Measurements from ENCODE around the gene AKAP13. TPM values are rescaled to one million over a fixed set of nuclear protein-coding genes. Genes with fewer than 3 reads are reported as not detected.

AKAP13 gene
- total RNA-seq, 1 experiment from 2014 or later = 47.3 TPM

- H3K27ac Mint-ChIP-seq = no peak overlapping the region
- Histone ChIP-seq H2AFZ (ENCODE audit: low read length) (no peak overlapping the region), H3K23me2 (ENCODE audit: insufficient read length, low read depth, low read length, poor library complexity, severe bottlenecking) (no peaks in the 10 kb centered on the region), H2BK15ac (ENCODE audit: low read depth, low read length) (no peak overlapping the region), H3K4me1 (ENCODE audit: insufficient read depth, low read length) (no peaks in the 10 kb centered on the region; the same call in 1 of the 2 replicates), H3K4me2 (ENCODE audit: insufficient read depth, insufficient read length, low read length) (no peak overlapping the region), H3K27me3 (ENCODE audit: insufficient read depth, low read length) (no peaks in the 10 kb centered on the region), H4K8ac (replicated peaks; ENCODE audit: insufficient read length, low read depth, low read length) (no peak overlapping the region), H2BK20ac (ENCODE audit: low read depth, low read length, poor library complexity, severe bottlenecking) (no peak overlapping the region), H3T11ph (ENCODE audit: low read length) (no peak overlapping the region), H3K14ac (ENCODE audit: insufficient read depth, low read length) (no peak overlapping the region), H4K20me1 (ENCODE audit: control insufficient read depth, insufficient read depth, insufficient read length) (no peaks in the 10 kb centered on the region), H3K79me1 (ENCODE audit: insufficient read depth, low read depth, low read length, poor library complexity, severe bottlenecking) (peaks cover 19% of the 10 kb centered on the region), H3K9ac (ENCODE audit: extremely low read depth, insufficient read length, low read length) (no peak overlapping the region), H3K27ac (ENCODE audit: insufficient read length, low read depth, low read length) (no peak overlapping the region), H3K23ac (ENCODE audit: insufficient read length, low read depth, low read length) (no peak overlapping the region), H3K18ac (ENCODE audit: insufficient read length, low read depth, low read length) (no peak overlapping the region), H2BK5ac (ENCODE audit: insufficient read length, low read length) (no peak overlapping the region), H3K56ac (ENCODE audit: insufficient read length, low read depth, low read length) (no peak overlapping the region), H3K4ac (ENCODE audit: low read depth, low read length) (no peak overlapping the region), H3K9me3 (ENCODE audit: control insufficient read depth, low read depth, low read length) (no peaks in the 10 kb centered on the region), H3K79me2 (ENCODE audit: insufficient read depth, low read length) (peaks cover 7% of the 10 kb centered on the region; the same call in 1 of the 2 replicates), H4K91ac (ENCODE audit: insufficient read length, low read depth, low read length) (no peak overlapping the region), H2BK120ac (ENCODE audit: low read depth, low read length, poor library complexity, severe bottlenecking) (no peak overlapping the region), H2BK12ac (ENCODE audit: insufficient read length, low read depth, low read length) (no peak overlapping the region), H2AK5ac (ENCODE audit: insufficient read length, low read length) (no peak overlapping the region), H4K5ac (ENCODE audit: insufficient read length, low read depth, low read length) (no peak overlapping the region)
- peaks cover 9 to 14% of the 10 kb centered on the region in 2 experiments for H3K4me1 Mint-ChIP-seq
- no peak for TF ChIP-seq CTCF (conservative IDR thresholded peaks at IDR 0.05)
- no peak overlapping the region for H3K4me3 Mint-ChIP-seq
- H3K9me3 Mint-ChIP-seq = no peaks in the 10 kb centered on the region
- no peaks in the 10 kb centered on the region; a peak in 1 of 7 replicates for H3K36me3 Mint-ChIP-seq (ENCODE audit: insufficient read depth in 1 of 3, low read depth in 3 of 3)
- no peaks in the 10 kb centered on the region for H3K27me3 Mint-ChIP-seq (ENCODE audit: low read depth)
- WGBS (ENCODE audit: extremely low coverage, insufficient read length, low lambda C conversion rate) = no CpG with 5 or more reads among the region's 1 CpG
- DNase-seq = no peak
These were observed 43.8 kb downstream of the AKAP13 start for GRCh38 chr15:85424154-85424553.
